IPS-18c (cell line): ENCODE data around the gene C19orf85.

Experiments used
- H3K4me3 ChIP-seq: 2 replicates; pipeline ENCODE4 v1.7.0; 2013; ENCODE audit warnings: low read depth, mild to moderate bottlenecking, low read length, moderate library complexity; ENCODE audit not compliant: insufficient read depth
- H3K9me3 ChIP-seq: one replicate; pipeline ENCODE4 v1.6.1; 2013; ENCODE audit warnings: mild to moderate bottlenecking, low read length, moderate library complexity; ENCODE audit not compliant: control insufficient read depth, insufficient read depth

The C19orf85 gene

DNA sequence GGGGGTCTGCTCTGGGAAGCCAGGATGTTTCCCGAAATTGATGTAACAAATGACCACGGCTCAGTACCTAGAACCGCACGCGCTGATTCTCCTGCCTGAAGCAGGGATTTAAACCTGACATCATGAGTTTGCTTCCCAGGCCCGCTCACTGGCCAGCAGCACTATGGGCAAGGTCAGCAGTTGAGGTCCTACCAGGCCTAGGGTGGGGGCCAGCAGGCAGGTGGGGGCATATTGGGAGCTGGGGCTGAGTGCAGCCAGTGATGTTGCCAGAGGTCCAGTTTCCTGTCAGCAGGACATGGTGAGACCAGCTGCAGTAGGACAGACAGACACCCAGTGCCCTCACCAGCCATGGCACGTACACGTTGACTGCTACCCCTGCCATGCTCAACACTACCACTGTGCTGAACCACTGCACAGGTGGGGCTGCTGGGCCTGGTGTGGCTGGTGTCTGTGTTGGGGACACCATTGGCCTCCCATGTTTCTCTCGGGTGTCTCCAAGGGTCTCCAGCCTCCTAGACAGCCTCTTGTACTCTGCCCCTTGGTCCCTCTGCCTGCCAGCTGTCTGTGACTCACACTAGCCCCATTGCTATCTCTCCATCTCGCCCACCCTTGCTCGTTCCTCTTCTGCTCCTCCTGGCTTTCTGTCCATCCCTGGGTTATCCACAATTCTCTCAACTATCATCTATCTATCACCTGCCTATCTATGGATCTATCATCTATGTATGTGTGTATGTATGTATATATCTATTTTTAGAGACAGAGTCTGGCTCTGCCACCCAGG lies 1.1 kb upstream of the C19orf85 start:
- H3K4me3 ChIP-seq, result no peak overlapping the region
- H3K9me3 ChIP-seq, result no peaks in the 10 kb centered on the region

DNA sequence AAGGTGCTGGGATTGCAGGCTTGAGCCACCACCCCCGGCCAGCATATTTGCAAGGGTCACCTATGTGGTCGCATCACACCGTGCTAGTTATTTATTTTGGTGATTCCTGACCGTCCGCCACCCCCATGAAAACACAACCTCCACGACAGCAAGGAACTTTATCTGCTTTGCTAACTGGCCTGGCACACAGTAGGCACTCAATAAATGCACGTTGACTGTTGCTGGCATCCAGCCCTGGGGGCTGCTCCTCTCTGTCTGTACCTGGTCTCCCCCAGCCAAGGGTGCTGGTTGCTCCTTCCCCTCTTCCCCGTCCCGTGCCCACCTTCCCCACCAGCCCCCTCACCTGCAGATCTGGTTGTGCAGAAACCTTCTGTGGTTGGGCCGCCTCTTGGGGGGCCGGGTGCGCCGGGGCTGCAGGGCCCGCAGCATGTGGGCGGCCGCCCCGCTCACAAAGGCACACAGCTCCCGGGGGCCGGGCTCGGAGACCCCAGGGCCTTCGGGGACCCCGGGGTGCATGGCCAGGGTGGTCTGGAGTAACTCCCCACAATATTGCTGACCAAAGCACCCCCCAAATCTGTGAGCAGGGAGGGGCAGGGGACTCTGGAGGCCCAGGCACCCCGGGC lies 401 bp downstream of the C19orf85 start:
- Histone ChIP-seq H3K9me3 (no peaks in the 10 kb centered on the region), H3K4me3 (peak overlapping the region; percentile 9; the same call in 1 of the 2 replicates)

DNA sequence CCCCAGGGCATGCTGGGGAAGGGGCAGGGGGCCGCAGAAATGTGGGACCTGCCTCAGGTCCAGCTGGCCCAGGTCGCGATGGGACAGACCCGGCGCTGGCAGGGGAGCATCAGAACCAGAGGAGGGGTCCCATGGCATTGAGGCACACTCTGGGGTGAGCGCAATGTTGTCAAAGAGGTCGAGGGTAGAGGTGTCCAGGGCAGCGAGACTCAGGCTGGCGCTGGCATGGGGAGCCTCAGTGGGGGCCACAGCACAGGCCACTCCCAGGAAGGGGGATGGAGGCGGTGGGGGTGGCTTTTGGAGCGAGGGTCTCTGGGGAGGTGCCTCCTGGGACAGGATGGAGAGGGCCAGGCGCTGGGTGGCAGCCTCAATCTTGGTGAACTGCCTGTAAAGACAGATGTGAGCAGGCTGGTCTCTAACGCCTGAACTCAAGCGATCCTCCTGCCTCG lies 944 bp downstream of the C19orf85 start:
- Histone ChIP-seq H3K4me3 (no peak overlapping the region), H3K9me3 (no peaks in the 10 kb centered on the region)

DNA sequence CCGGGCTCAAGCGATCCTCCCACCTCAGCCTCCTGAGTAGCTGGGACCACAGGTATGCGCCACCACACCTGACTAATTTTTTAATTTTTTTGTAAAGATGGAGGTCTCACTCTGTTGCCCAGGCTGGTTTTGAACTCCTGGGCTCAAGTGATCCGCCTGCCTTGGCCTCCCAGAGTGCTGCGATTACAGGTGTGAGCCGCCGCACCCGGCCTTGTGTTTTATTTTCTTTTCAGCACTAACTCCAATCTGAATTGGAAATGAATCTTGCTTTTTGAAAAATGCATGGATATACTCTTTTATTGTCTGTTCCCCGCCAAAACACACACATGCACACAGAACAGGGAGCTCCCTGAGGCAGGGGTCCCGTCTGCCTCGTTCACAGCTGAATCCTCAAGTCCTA lies 1.8 kb downstream of the C19orf85 start:
- no peak overlapping the region for H3K4me3 ChIP-seq
- no peaks in the 10 kb centered on the region for H3K9me3 ChIP-seq

DNA sequence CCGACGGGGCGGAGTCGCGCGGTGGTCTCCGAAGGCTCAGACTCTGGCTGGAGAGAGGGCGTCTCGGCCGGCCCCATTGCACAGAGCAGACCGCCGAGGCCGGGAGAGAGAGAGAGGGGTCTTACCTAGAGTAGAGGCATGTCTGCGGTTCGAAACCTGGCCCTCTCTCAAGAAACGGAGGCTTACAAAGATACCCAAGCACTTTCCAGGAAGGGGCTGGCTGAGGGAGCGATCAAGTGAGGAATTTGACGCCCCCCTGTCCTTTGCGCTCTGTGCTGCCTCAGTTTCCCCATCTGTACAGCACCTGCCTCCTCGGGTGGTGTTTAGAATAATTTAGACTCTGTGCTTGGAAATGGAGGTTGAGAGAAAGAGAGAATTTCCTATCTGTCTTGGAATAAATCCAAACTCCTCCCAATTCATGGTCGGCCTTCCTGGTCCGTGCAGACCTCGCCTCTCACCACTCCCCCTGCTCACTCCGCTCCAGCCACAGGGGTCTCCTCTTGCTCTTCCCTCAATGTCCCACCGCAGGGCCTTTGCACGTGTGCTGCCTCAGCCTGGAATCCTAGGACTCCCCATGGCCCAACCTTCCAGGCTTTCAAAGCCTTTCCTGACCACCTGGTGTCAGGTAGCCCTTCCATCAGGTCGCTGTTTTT lies 2.5 kb downstream of the C19orf85 start:
- Histone ChIP-seq H3K9me3 (no peaks in the 10 kb centered on the region), H3K4me3 (peak overlapping the region; percentile 34)

DNA sequence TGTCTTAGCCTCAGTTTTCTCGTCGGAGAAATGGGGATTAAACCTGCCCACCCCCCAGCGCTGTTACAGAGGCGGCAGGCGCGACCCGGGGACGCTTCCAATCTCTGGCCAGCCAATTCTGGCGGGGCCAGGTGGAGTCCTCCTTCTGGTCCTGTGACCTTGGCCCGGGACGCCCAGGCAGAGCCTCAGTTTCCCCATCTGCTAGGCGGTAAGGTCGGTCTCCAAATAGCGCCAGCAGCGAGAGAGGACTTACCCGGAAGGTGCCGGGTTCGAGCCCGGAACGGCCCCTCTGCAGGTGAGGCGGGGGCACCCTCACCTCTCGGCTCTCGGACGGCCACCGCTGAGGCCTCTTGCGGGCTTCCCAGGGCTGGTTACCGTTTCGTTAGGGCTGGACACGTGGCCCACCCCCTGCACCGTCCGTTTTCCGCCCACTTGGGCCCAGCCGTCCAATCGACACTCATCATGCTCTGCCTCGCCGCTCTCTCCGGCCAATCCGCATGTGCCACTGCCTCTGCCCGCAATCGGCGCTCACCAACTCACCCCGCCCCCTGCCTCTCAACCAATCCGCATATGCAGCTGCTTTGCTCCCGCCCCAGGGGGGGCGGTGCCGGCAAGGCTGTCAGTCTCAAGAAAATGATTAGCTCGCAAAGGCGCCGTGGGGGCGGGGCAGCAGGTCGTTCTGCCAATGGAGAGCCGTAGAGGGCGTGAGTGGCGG lies 3.1 kb downstream of the C19orf85 start, which contains the start of gene ISOC2:
Gene ISOC2, minus strand, starts transcription at position 384 of the 715 bp plus-strand sequence. CDS start 5,156 bp downstream, outside the sequence.
- Histone ChIP-seq H3K9me3 (no peaks in the 10 kb centered on the region), H3K4me3 (peak within 1 kb of the TSS; percentile 86)

DNA sequence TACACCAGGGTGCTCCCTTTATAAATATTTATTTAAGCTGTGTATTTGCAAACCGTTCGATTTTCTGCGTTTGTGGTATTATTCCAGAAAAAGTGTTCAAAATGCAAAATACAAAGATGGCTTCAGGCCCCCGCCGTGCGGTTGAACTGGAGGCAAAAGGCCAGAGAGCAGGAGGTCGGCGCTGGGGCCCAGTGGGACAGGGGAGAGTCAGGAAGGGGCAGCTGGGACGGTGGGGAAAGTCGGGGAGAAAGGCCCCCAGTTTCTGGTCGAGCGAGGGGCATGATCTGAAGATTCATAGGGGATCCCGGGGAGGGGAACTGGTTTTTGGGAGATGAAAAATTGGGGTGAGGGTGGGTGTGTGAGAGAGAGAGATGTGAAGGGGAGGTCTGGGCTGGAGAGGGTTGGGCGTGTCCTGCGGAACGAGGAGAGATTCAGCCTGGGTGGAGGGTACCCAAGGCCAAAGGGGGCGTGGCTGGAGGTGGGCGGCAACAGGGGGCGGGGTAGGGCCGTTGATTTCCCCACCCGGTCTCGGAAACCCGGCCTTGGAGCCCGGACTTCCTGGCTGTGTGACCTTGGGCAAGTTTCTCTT lies 3.8 kb downstream of the C19orf85 start:
- H3K9me3 ChIP-seq, result no peaks in the 10 kb centered on the region
- H3K4me3 ChIP-seq, result peak overlapping the region; percentile 86

DNA sequence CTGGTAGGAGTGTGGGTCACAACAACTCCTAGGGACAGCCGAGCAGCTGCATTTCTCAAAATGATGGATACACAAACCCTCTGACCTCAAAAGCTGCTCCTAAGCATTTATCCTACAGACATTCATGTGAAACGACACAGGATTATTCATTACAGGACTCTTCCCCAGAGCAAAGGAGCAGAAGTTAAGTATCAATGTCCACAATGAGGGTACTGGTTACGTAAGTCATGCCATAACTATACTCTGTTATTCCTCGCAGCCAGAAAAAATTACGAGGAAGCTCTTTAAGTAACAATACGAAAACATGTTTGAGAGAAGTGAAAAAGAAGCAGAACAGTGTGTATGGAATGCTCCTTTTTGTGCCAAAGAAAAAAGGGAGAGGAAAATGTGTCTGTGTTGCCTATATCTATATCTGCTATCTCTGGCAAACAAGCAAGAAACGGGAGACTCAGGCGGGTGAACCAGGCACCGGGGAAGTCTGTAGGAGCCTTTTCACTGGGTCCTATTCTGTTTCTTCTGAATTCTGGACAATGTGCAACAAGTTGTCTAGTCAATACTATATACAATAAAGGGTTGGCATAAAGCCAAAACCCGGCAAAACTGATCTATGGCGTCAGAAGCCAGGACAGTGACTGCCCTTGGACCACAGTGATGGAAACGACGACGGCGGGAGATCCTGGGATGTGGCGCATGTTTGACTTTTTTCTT lies 4.4 kb downstream of the C19orf85 start:
- peak overlapping the region; percentile 86; the same call in 1 of the 2 replicates for H3K4me3 ChIP-seq

DNA sequence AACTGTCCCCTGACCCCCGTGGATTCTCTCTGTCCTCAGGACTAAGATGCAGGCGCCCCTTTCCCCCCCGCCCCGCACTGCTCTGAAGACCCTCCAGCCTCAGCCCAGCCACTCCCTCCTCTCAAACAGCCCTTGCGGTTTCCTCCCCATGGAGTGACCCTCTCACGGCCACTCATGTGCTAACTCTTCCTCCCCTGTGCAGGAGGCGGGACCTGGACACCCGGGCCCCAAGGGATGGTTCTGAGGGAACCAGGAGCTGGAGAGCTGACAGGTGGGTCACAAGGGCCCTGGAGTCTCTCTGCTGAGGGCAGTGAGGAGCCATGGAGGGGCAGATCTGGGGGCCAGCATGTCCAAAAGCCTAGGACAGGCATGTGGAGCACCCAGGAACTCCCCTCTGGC lies 5.0 kb downstream of the C19orf85 start:
- no peaks in the 10 kb centered on the region for H3K9me3 ChIP-seq
- no peak overlapping the region for H3K4me3 ChIP-seq

More for the DNA sequence above, 4.4 kb downstream of the C19orf85 start:
- no peaks in the 10 kb centered on the region for H3K9me3 ChIP-seq

DNA sequence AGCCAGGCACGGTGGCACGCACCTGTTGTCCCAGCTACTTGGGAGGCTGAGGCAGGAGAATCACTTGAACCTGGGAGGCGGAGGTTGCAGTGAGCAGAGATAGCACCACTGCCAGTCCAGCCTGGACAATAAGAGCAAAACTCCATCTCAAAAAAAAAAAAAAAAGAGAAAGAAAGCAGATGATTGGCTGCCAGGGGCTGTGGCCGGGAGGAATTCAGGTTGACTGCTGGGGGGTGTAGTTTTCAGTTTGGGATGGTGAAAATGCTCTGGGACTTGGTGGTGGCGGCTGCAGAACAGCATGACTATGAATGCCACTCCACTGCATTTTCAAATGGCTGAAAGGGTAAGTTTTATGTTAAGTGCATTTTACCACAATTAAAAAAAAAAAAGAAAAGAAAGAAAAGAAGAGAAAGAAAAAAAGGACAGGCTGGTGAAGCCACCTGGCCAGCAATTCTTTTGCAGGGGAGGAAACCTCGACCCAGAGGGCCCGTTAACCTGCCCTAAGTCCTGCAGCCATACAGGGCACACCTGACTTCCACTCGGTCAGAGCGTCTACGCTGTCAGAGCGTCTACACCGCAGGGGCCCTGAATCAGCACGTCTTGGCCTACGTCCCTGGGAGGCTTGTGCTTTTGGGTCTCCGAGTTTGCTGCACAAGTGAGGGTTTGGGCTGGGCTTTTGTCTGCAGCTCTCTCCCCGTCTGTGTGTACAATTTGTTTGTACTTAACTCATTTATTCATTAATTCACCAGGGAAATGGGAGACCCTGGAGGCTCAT lies 6.7 kb downstream of the C19orf85 start:
- no peak overlapping the region for H3K4me3 ChIP-seq
- H3K9me3 ChIP-seq, result no peaks in the 10 kb centered on the region

DNA sequence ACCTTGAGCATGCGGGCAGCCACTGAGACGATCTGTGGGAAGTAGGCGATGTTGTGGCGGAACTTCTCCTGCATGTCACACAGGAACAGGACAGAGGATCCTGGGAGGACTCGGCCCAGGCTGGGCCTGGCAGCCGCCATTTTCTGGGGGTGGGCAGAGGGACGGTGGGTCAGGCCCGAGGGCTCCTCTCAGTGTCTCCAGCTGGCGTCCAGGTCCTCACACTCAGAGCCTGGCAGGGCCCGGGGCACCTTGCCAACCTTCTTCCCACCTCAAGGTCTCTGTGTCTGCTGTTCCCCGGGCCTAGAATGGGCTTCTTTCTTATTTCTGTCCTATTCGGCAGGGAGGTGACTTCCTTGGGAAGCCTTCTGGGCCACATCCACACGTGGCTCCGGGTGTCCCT lies 8.2 kb downstream of the C19orf85 start:
- Histone ChIP-seq H3K9me3 (no peaks in the 10 kb centered on the region), H3K4me3 (no peak overlapping the region)

DNA sequence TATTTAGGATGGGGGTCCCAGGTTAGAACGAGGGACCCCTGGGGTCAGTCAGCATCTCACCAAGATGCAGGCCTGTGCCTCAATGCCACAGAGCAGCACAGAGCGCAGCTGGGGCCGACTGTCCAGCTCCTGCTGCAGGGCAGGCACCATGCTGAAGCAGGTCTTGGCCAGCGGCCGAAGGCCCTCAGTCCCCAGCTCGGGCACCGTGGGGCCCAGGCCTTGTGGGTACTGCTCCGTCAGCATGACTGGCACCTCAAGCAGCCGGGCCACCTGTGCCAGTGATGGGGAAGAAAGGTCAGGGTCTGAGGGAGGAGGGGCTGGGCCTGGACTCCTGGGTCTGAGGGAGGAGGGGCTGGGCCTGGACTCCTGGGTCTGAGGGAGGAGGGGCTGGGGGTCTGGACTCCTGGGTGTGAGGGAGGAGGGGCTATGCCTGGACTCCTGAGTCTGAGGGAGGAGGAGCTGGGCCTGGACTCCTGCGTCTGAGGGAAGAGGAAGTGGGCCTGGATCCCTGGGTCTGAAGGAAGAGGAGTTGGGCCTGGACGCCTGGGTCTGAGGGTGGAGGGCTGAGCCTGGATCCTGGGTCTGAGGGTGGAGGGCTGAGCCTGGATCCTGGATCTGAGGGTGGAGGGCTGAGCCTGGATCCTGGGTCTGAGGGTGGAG lies 8.8 kb downstream of the C19orf85 start:
- Histone ChIP-seq H3K9me3 (no peaks in the 10 kb centered on the region), H3K4me3 (no peak overlapping the region)

DNA sequence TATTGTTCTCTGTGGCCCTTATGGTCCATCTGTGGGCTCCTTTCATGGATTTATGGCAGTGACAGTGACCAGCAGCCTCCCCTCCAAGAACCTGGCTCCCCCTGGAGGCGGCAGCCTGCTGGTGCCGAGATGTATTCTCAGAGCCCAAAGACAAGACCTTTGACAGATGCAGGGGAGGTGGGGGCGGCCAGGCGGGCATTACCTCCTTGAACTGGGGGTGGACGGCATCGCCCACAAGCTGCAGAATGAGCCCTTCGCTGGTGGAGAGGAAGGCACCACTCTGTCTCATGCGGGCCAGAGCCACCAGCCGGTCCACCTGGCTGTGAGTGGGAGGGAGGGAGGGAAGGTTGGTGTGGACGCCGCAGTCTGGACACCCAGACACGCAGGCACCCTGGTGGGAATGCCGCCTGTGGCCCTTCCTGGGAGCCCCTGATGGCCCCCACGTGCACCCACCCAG lies 9.7 kb downstream of the C19orf85 start:
- Histone ChIP-seq H3K9me3 (no peaks in the 10 kb centered on the region), H3K4me3 (no peak overlapping the region)

DNA sequence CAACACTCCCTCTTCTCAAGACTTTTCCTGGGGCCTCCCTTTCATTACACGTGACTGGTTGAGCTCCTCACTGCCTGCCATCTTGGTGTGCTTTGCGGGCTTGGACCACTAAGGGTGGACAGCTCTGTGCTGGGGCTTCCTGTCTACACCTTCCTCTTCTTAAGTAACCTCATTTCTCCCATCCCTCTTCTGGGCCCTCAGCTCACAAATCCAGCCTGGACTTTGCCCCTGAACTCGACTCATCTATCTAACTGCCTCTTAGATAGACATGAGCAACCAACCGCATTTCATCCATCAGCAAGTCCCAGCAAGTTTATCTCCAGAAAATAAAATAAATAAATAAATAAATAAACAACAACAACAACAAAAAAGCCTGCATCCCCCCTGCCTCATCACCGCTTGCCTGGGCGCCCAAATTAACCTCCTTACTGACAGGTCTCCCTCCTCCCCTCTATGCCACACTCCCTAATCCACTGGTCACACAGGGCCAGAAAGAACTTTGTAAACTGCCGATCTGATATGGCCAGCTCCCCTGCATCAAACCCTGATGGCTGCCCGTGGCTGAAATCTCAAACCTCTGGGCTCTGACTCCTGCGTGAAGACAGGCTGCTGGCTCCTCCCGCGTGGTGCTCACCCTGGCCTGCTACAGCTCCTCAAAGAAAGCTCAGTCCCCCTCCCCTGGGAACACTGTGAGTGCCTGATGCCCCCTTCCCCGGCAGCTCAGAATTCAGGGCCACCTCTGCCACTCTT lies 10.9 kb downstream of the C19orf85 start:
- H3K9me3 ChIP-seq, result no peaks in the 10 kb centered on the region

More for the DNA sequence above, 10.9 kb downstream of the C19orf85 start:
- H3K4me3 ChIP-seq, result no peak overlapping the region
